Measurements from ENCODE around the gene LAMC3. TPM values are rescaled to one million over a fixed set of nuclear protein-coding genes. Genes with fewer than 3 reads are reported as not detected.

Gene LAMC3
- total RNA-seq, 2 donors from 2014 or later = not detected

DNA sequence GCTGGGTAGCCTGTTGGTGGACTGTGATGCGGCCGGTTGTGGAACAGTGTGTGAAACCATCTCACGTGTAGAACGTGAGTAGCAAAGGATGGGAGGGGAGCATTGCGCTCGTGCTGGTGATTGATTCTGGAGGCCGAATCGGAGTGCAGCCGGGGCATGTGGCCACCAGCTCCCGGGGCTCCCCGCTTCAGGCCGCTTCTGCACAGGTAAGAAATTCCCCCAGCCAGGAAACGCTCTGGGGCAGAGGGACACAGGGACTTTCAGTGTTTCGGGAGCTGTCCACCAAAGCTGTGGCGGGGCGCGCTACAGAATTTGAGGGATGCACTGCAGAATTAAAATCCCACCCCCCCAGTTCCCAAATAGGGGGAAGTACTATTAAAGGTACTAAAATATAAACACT, 41.9 kb downstream of the LAMC3 start:
- H3K27ac Mint-ChIP-seq = no peak overlapping the region
- no peaks in the 10 kb centered on the region for H3K36me3 Mint-ChIP-seq
- no peaks in the 10 kb centered on the region for H3K4me1 Mint-ChIP-seq (ENCODE audit: low read depth in 2 of 2)
- DNase-seq (ENCODE audit: low spot score) = no peak
- no peak overlapping the region for H3K4me3 Mint-ChIP-seq
- H3K27me3 Mint-ChIP-seq = peaks cover 3 to 7% of the 10 kb centered on the region in 2 donors
- H3K9me3 Mint-ChIP-seq = no peaks in the 10 kb centered on the region
- no peak for ATAC-seq

DNA sequence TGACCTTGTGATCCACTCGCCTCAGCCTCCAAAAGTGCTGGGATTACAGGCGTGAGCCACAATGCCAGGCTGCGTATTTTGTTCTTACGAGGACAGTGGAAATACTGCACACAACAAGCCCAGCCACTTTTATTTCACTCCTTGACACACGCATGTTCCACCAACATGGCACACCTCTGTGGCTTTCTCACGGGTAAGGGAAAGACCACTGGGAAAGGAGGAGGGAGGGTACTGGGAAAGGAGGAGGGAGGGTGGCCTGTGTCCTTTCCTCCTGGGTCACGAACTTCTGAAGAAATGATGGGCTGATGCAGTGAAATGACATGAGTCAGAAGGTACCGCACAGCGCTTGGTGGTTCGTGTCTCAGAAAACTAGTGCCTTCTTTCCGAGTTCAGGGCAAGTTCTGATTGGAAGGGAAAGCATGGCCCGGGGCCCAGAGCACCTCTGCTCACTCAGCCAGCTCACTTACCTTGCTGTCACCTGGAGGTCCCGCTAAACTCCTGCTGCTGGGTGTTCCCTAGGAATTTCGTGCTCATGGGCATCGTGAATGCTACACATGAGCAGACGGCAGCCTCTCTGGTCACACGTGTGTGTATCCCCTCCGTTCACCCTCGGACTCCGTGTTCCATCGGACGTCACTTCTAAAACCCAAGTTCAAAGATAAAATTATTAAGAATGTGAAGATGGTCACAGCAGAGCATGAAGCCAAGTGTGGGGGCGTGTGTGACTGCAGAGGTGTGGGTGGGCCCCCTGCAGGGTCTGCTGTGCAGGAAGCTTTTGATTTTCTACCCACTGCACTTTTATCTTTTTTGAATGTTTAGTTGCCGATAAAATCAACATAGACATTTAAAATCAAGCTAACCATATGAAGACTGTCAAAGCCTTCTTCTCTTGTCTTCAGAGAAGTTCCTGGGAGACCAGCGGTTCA, 42.9 kb downstream of the LAMC3 start:
- Mint-ChIP-seq H3K4me3 (no peak overlapping the region), H3K27ac (no peak overlapping the region), H3K4me1 (ENCODE audit: low read depth in 2 of 2) (no peaks in the 10 kb centered on the region), H3K36me3 (no peaks in the 10 kb centered on the region), H3K9me3 (no peaks in the 10 kb centered on the region), H3K27me3 (peaks cover 3 to 7% of the 10 kb centered on the region in 2 donors)
- DNase-seq (ENCODE audit: low spot score) (no peak), ATAC-seq (no peak)

DNA sequence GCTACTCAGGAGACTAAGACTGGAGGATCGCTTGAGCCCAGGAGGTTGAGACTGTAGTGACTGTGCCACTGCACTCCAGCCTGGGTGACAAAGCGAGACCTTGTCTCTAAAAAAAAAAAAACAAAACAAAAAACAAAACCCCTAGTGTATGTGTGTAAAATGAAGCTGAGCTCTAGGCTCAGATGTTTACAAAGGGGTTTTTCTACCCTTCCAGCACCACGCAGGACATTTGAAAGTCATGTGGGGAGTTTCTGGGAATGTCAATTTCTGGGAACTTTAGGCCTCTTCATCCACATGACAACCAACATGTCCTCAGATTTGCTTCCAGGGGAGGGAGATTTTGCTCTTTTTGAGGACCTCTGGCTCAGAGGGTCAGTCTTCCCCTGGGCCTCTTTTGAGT, 44.9 kb downstream of the LAMC3 start:
- DNase-seq (ENCODE audit: low spot score) (no peak), ATAC-seq (no peak)
- no peaks in the 10 kb centered on the region for H3K27me3 Mint-ChIP-seq
- no peaks in the 10 kb centered on the region for H3K36me3 Mint-ChIP-seq
- H3K27ac Mint-ChIP-seq = no peak overlapping the region
- no peaks in the 10 kb centered on the region for H3K4me1 Mint-ChIP-seq (ENCODE audit: low read depth in 2 of 2)
- H3K4me3 Mint-ChIP-seq = no peak overlapping the region
- H3K9me3 Mint-ChIP-seq = no peaks in the 10 kb centered on the region

DNA sequence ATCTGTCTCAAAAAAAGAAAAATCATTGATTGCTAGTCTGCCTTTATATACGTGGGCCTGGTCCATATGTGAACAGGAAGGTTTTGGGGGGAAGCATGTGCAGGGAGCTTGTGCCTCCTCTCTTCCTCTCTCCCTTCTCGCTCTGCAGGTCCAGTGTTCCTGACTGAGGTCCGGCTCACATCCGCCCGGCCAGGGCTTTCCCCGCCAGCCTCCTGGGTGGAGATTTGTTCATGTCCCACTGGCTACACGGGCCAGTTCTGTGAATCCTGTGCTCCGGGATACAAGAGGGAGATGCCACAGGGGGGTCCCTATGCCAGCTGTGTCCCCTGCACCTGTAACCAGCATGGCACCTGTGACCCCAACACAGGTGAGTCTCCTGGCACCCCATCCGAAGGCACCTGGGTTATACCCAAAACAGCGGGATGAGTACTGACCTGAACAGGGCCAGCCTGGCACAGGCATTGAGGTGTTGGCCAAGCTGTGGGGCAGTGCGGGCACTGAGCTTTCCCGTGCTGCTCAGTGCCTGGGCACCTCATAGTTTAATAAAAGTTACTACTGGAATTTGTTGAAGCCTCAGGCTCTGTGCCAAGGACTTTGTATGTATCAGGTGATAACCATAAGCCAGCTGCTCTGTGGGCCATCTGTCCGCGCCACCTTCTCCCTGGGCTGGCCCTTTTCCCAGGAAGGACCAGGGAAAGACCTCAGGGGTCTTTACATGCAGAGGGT, 48.0 kb downstream of the LAMC3 start:
- DNase-seq (ENCODE audit: low spot score) = no peak
- Mint-ChIP-seq H3K9me3 (no peaks in the 10 kb centered on the region), H3K36me3 (no peaks in the 10 kb centered on the region), H3K27me3 (no peaks in the 10 kb centered on the region), H3K27ac (no peak overlapping the region), H3K4me3 (no peak overlapping the region), H3K4me1 (ENCODE audit: low read depth in 2 of 2) (no peaks in the 10 kb centered on the region)
- ATAC-seq = no peak

DNA sequence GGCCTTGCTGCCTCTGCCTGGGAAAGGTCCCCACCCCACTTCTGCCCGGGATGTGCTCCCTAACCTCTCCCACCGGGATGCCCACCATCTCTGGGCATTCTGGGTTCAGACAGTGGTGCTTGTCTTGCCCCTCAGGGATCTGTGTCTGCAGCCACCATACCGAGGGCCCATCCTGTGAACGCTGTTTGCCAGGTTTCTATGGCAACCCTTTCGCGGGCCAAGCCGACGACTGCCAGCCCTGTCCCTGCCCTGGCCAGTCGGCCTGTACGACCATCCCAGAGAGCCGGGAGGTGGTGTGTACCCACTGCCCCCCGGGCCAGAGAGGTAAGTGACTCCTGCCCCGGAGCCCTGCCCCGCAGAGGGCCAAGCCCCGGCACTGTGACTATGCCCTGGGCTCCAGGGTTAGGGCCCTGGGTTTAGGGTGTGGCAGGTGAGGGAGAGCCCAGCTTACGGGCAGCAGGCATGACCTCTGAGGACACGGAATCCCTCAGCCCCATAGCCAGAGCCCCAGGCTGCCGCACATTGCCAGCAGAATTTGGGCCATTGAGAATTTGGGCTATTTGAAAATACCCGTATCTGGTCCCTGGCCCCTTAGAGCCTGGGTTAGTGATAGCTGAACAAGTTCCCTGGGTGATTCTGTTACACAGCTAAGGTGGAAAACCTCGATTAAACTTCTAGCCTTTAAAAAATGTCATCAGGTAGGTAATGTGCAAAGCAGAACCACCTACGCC, 52.1 kb downstream of the LAMC3 start:
- Mint-ChIP-seq H3K4me1 (ENCODE audit: low read depth in 2 of 2) (no peaks in the 10 kb centered on the region), H3K9me3 (no peaks in the 10 kb centered on the region), H3K36me3 (no peaks in the 10 kb centered on the region), H3K27ac (no peak overlapping the region), H3K27me3 (peaks cover 0 to 8% of the 10 kb centered on the region in 2 donors), H3K4me3 (no peak overlapping the region)
- DNase-seq (ENCODE audit: low spot score) (no peak), ATAC-seq (no peak)

GRCh38 chr9:131062969-131063368, 54.0 kb downstream of the LAMC3 start:
- peaks cover 0 to 8% of the 10 kb centered on the region in 2 donors for H3K27me3 Mint-ChIP-seq
- DNase-seq (ENCODE audit: low spot score) = no peak
- ATAC-seq = no peak
- no peak overlapping the region for H3K4me3 Mint-ChIP-seq
- no peaks in the 10 kb centered on the region for H3K9me3 Mint-ChIP-seq
- no peaks in the 10 kb centered on the region for H3K36me3 Mint-ChIP-seq
- no peak overlapping the region for H3K27ac Mint-ChIP-seq
- H3K4me1 Mint-ChIP-seq (ENCODE audit: low read depth in 2 of 2) = no peaks in the 10 kb centered on the region

DNA sequence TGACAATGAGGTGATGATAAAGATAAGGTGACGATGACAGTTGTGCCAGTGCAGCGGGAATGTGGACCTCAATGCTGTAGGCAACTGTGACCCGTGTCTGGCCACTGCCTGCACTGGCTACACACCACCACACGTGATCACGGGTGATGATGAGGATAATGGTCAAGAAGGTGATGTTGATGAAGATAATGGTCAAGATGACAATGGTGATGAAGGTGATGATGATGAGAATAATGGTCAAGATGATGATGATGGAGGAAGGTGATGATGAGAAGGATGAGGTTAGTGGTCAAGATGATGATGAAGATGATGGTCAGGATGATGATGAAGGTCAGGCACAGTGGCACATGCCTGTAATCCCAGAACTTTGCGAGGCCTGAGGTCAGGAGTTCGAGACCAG, 56.6 kb downstream of the LAMC3 start:
- H3K4me1 Mint-ChIP-seq (ENCODE audit: low read depth in 2 of 2) = no peaks in the 10 kb centered on the region
- no peaks in the 10 kb centered on the region for H3K9me3 Mint-ChIP-seq
- peaks cover 0 to 8% of the 10 kb centered on the region in 2 donors for H3K27me3 Mint-ChIP-seq
- H3K4me3 Mint-ChIP-seq = no peak overlapping the region
- no peaks in the 10 kb centered on the region for H3K36me3 Mint-ChIP-seq
- DNase-seq (ENCODE audit: low spot score) (no peak), ATAC-seq (no peak)
- no peak overlapping the region for H3K27ac Mint-ChIP-seq

- ATAC-seq (peak in 1 of 2 donors; percentile 11), DNase-seq (ENCODE audit: low spot score) (no peak)
- no peaks in the 10 kb centered on the region for H3K36me3 Mint-ChIP-seq
- peaks cover 0 to 8% of the 10 kb centered on the region in 2 donors for H3K27me3 Mint-ChIP-seq
- no peak overlapping the region for H3K4me3 Mint-ChIP-seq
- H3K4me1 Mint-ChIP-seq (ENCODE audit: low read depth in 2 of 2) = no peaks in the 10 kb centered on the region
- no peaks in the 10 kb centered on the region for H3K9me3 Mint-ChIP-seq
- no peak overlapping the region for H3K27ac Mint-ChIP-seq
Measured at GRCh38 chr9:131067625-131068024, 58.7 kb downstream of the LAMC3 start.

DNA sequence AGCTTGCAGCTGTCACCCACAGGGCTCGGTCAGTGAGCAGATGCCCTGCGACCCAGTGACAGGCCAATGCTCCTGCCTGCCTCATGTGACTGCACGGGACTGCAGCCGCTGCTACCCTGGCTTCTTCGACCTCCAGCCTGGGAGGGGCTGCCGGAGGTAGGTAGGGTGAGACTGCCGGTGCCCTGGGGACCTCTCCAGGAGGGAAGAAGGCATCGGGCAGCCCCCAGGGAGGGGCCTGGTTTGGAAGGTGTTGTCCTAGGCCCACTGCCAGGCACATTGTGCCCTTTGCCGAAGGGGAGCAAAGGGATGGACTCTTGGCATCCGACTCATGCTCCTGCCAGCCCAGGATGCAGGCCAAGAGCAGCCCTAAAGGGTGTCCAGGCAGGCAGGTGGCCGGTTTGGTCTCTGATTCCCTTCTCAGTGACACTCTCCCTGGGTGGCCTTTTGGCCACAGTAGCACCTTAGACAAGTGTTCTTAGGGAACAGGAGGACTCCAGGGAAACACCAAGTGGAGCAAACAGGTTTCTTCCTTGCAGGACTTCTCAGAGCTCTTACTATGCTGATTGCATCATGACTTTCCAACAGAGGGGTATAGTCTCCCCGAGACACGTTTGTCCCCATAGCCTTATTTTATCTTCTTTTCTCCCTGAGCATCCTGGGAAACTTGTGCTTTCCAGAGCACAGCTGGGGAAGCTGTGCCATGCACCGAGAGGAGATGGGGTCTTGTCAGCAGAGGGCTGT, 59.3 kb downstream of the LAMC3 start:
- Mint-ChIP-seq H3K9me3 (no peaks in the 10 kb centered on the region), H3K4me3 (no peak overlapping the region), H3K27ac (no peak overlapping the region), H3K4me1 (ENCODE audit: low read depth in 2 of 2) (no peaks in the 10 kb centered on the region), H3K36me3 (no peaks in the 10 kb centered on the region), H3K27me3 (peaks cover 0 to 8% of the 10 kb centered on the region in 2 donors)
- no peak for ATAC-seq
- no peak for DNase-seq (ENCODE audit: low spot score)

DNA sequence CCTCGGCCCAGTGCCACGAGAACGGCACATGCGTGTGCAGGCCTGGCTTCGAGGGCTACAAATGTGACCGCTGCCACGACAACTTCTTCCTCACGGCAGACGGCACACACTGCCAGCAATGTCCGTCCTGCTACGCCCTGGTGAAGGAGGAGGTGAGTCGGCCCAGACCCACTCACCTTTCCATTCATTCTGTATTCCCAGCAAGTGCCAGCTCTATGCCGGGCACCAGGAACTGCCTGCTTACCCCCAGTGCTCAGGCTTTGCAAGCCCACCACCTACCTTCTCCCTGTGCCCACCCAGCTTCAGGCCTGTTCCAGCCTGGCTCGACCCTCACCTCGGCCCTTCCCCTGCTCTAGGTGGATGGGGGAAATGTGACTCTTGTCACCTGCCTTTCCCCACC, 60.7 kb downstream of the LAMC3 start:
- ATAC-seq = no peak

GRCh38 chr9:131072107-131072870, 63.3 kb downstream of the LAMC3 start:
- Mint-ChIP-seq H3K4me1 (ENCODE audit: low read depth in 2 of 2) (no peaks in the 10 kb centered on the region), H3K9me3 (no peaks in the 10 kb centered on the region), H3K27me3 (no peaks in the 10 kb centered on the region), H3K36me3 (no peaks in the 10 kb centered on the region), H3K27ac (no peak overlapping the region), H3K4me3 (no peak overlapping the region)
- DNase-seq (ENCODE audit: low spot score) = no peak
- ATAC-seq = no peak

More for the DNA sequence above, 60.7 kb downstream of the LAMC3 start:
- H3K27ac Mint-ChIP-seq = no peak overlapping the region
- DNase-seq (ENCODE audit: low spot score) = no peak
- peaks cover 0 to 8% of the 10 kb centered on the region in 2 donors for H3K27me3 Mint-ChIP-seq
- H3K4me3 Mint-ChIP-seq = no peak overlapping the region
- H3K36me3 Mint-ChIP-seq = no peaks in the 10 kb centered on the region
- no peaks in the 10 kb centered on the region for H3K4me1 Mint-ChIP-seq (ENCODE audit: low read depth in 2 of 2)
- H3K9me3 Mint-ChIP-seq = no peaks in the 10 kb centered on the region

- H3K9me3 Mint-ChIP-seq = no peaks in the 10 kb centered on the region
- H3K27me3 Mint-ChIP-seq = no peaks in the 10 kb centered on the region
- H3K27ac Mint-ChIP-seq = no peak overlapping the region
- H3K36me3 Mint-ChIP-seq = no peaks in the 10 kb centered on the region
- ATAC-seq (no peak), DNase-seq (ENCODE audit: low spot score) (no peak)
- H3K4me3 Mint-ChIP-seq = no peak overlapping the region
- no peaks in the 10 kb centered on the region for H3K4me1 Mint-ChIP-seq (ENCODE audit: low read depth in 2 of 2)
Measured at GRCh38 chr9:131072871-131073237, 63.9 kb downstream of the LAMC3 start.
